ENCODE data around the gene UCHL3. TPM values are rescaled to one million over a fixed set of nuclear protein-coding genes. Genes with fewer than 3 reads are reported as not detected.

The UCHL3 gene
- total and polyA plus RNA-seq, 5 donors from 2014 or later: 28.3 to 78.7 (median 59.7) TPM

GRCh38 chr13:75645141-75645540 is 95.5 kb downstream of the UCHL3 start:
- Mint-ChIP-seq H3K4me3 (no peak overlapping the region), H3K36me3 (peaks cover 4% of the 10 kb centered on the region), H3K9me3 (peaks cover 0 to 4% (median 0%) of the 10 kb centered on the region in 7 donors), H3K4me1 (peaks cover 0 to 4% (median 2%) of the 10 kb centered on the region in 4 donors), H3K27me3 (no peaks in the 10 kb centered on the region), H3K27ac (no peak overlapping the region)
- H3K27ac ChIP-seq (ENCODE audit: insufficient read depth, low read length, poor library complexity, severe bottlenecking): no peak overlapping the region
- DNase-seq (no peak), ATAC-seq (ENCODE audit: low read depth in 2 of 2) (no peak)
- H3K27me3 ChIP-seq (ENCODE audit: control insufficient read depth, insufficient read depth, low read length): no peaks in the 10 kb centered on the region
- H3K36me3 ChIP-seq (ENCODE audit: control insufficient read depth, insufficient read depth, low read length): no peaks in the 10 kb centered on the region
- no peaks in the 10 kb centered on the region for H3K4me1 ChIP-seq (ENCODE audit: control insufficient read depth, insufficient read depth, low read length, poor library complexity, severe bottlenecking)
- no peak overlapping the region for H3K4me3 ChIP-seq (ENCODE audit: low read depth, low read length)
- no peaks in the 10 kb centered on the region for H3K9me3 ChIP-seq (ENCODE audit: control insufficient read depth in 2 of 2, low read length in 2 of 2)

GRCh38 chr13:75647126-75647784 is 97.7 kb downstream of the UCHL3 start:
- H3K4me3 ChIP-seq (ENCODE audit: low read depth, low read length): no peak overlapping the region
- no peak overlapping the region for H3K27ac ChIP-seq (ENCODE audit: insufficient read depth, low read length, poor library complexity, severe bottlenecking)
- H3K27ac Mint-ChIP-seq: no peak overlapping the region

GRCh38 chr13:75648446-75648845 is 98.9 kb downstream of the UCHL3 start:
- ATAC-seq (ENCODE audit: low read depth in 2 of 2): no peak
- Histone ChIP-seq H3K9me3 (ENCODE audit: control insufficient read depth in 2 of 2, low read length in 2 of 2) (no peaks in the 10 kb centered on the region), H3K27me3 (ENCODE audit: control insufficient read depth, insufficient read depth, low read length) (no peaks in the 10 kb centered on the region), H3K27ac (ENCODE audit: insufficient read depth, low read length, poor library complexity, severe bottlenecking) (no peak overlapping the region), H3K36me3 (ENCODE audit: control insufficient read depth, insufficient read depth, low read length) (no peaks in the 10 kb centered on the region), H3K4me1 (ENCODE audit: control insufficient read depth, insufficient read depth, low read length, poor library complexity, severe bottlenecking) (no peaks in the 10 kb centered on the region), H3K4me3 (ENCODE audit: low read depth, low read length) (no peak overlapping the region)
- Mint-ChIP-seq H3K27me3 (no peaks in the 10 kb centered on the region), H3K9me3 (peaks cover 0 to 2% (median 0%) of the 10 kb centered on the region in 7 donors), H3K4me1 (peaks cover 0 to 5% (median 0%) of the 10 kb centered on the region in 4 donors), H3K27ac (no peak overlapping the region), H3K4me3 (no peak overlapping the region), H3K36me3 (peaks cover 4% of the 10 kb centered on the region)
- no peak for DNase-seq

More at GRCh38 chr13:75647126-75647784, 97.7 kb downstream of the UCHL3 start:
- no peak for ATAC-seq (ENCODE audit: low read depth in 2 of 2)
- H3K4me1 Mint-ChIP-seq: peaks cover 0 to 5% (median 0%) of the 10 kb centered on the region in 4 donors
- peaks cover 0 to 2% (median 0%) of the 10 kb centered on the region in 7 donors for H3K9me3 Mint-ChIP-seq
- Histone ChIP-seq H3K36me3 (ENCODE audit: control insufficient read depth, insufficient read depth, low read length) (no peaks in the 10 kb centered on the region), H3K27me3 (ENCODE audit: control insufficient read depth, insufficient read depth, low read length) (no peaks in the 10 kb centered on the region), H3K9me3 (ENCODE audit: control insufficient read depth in 2 of 2, low read length in 2 of 2) (no peaks in the 10 kb centered on the region), H3K4me1 (ENCODE audit: control insufficient read depth, insufficient read depth, low read length, poor library complexity, severe bottlenecking) (no peaks in the 10 kb centered on the region)
- peaks cover 4% of the 10 kb centered on the region for H3K36me3 Mint-ChIP-seq
- no peak overlapping the region for H3K4me3 Mint-ChIP-seq
- H3K27me3 Mint-ChIP-seq: no peaks in the 10 kb centered on the region
- no peak for DNase-seq

GRCh38 chr13:75651013-75651412 is 101.4 kb downstream of the UCHL3 start:
- ATAC-seq (ENCODE audit: low read depth in 2 of 2) (no peak), DNase-seq (no peak)
- Histone ChIP-seq H3K4me3 (ENCODE audit: low read depth, low read length) (no peak overlapping the region), H3K4me1 (ENCODE audit: control insufficient read depth, insufficient read depth, low read length, poor library complexity, severe bottlenecking) (no peaks in the 10 kb centered on the region), H3K27me3 (ENCODE audit: control insufficient read depth, insufficient read depth, low read length) (no peaks in the 10 kb centered on the region), H3K9me3 (ENCODE audit: control insufficient read depth in 2 of 2, low read length in 2 of 2) (no peaks in the 10 kb centered on the region), H3K27ac (ENCODE audit: insufficient read depth, low read length, poor library complexity, severe bottlenecking) (no peak overlapping the region), H3K36me3 (ENCODE audit: control insufficient read depth, insufficient read depth, low read length) (no peaks in the 10 kb centered on the region)
- Mint-ChIP-seq H3K4me1 (peaks cover 0 to 2% (median 0%) of the 10 kb centered on the region in 4 donors), H3K36me3 (peaks cover 10% of the 10 kb centered on the region), H3K4me3 (no peak overlapping the region), H3K9me3 (peaks cover 0 to 2% (median 0%) of the 10 kb centered on the region in 7 donors), H3K27me3 (no peaks in the 10 kb centered on the region), H3K27ac (no peak overlapping the region)

GRCh38 chr13:75652726-75653125 is 103.1 kb downstream of the UCHL3 start:
- Mint-ChIP-seq H3K9me3 (peaks cover 0 to 1% (median 0%) of the 10 kb centered on the region in 7 donors), H3K36me3 (peaks cover 6% of the 10 kb centered on the region), H3K4me1 (peaks cover 0 to 2% (median 0%) of the 10 kb centered on the region in 4 donors), H3K27ac (no peak overlapping the region), H3K27me3 (no peaks in the 10 kb centered on the region), H3K4me3 (no peak overlapping the region)
- H3K4me1 ChIP-seq (ENCODE audit: control insufficient read depth, insufficient read depth, low read length, poor library complexity, severe bottlenecking): no peaks in the 10 kb centered on the region
- no peak overlapping the region for H3K4me3 ChIP-seq (ENCODE audit: low read depth, low read length)
- DNase-seq (no peak), ATAC-seq (ENCODE audit: low read depth in 2 of 2) (no peak)
- H3K9me3 ChIP-seq (ENCODE audit: control insufficient read depth in 2 of 2, low read length in 2 of 2): no peaks in the 10 kb centered on the region
- no peak overlapping the region for H3K27ac ChIP-seq (ENCODE audit: insufficient read depth, low read length, poor library complexity, severe bottlenecking)
- no peaks in the 10 kb centered on the region for H3K36me3 ChIP-seq (ENCODE audit: control insufficient read depth, insufficient read depth, low read length)
- H3K27me3 ChIP-seq (ENCODE audit: control insufficient read depth, insufficient read depth, low read length): no peaks in the 10 kb centered on the region

Other genes with a start within 250 kb of the UCHL3 start
- gene TBC1D4, start 67.6 kb upstream of the UCHL3 start, total RNA-seq: 145 TPM
- 100 to 1,000 TPM; 100 to 138 (median 120) TPM for gene TBC1D4, start 67.6 kb upstream of the UCHL3 start, polyA plus RNA-seq
- gene COMMD6, start 11.9 kb upstream of the UCHL3 start, total RNA-seq: 194 TPM
- gene COMMD6, start 11.9 kb upstream of the UCHL3 start, polyA plus RNA-seq: 100 to 1,000 TPM; 656 to 750 (median 708) TPM
- gene LMO7, start 86.5 kb downstream of the UCHL3 start, total RNA-seq: 22.5 TPM
- gene LMO7, start 86.5 kb downstream of the UCHL3 start, polyA plus RNA-seq: 10 to 100 TPM in 2 of 4 donors, 1 to 10 TPM in 2; 4.2 to 13.5 (median 8.0) TPM